HG02884 (cell line): ENCODE measurements around the gene PCDH18.
"Not testable (repeated sequence)": the region's sequence is repeated elsewhere in the genome, so short reads cannot be mapped to it uniquely, and the experiment has no call there.

ENCODE experiments used
- ATAC-seq: cut with Tn5 transposase; IDR thresholded peaks from one replicate; pipeline ENCODE4 v1.9.1; 2021; ENCODE audit warnings: mild to moderate bottlenecking, moderate library complexity; ENCODE audit not compliant: unreplicated experiment

PCDH18 gene

GRCh38 chr4:137531986-137532868 is at the start of gene PCDH18:
Gene PCDH18 (minus strand): TSS chr4:137532494. CDS start chr4:137532088, 406 bp downstream.
- no peak for ATAC-seq

GRCh38 chr4:137576446-137576845 is 44.2 kb upstream of the PCDH18 start:
- no peak for ATAC-seq

GRCh38 chr4:137572647-137573046 is 40.4 kb upstream of the PCDH18 start:
- ATAC-seq, result no peak

GRCh38 chr4:137572163-137572562 is 39.9 kb upstream of the PCDH18 start:
- no peak for ATAC-seq

- no peak for ATAC-seq
Observed at GRCh38 chr4:137559801-137560200, 27.5 kb upstream of the PCDH18 start.

- no peak for ATAC-seq
Observed at GRCh38 chr4:137558951-137559350, 26.7 kb upstream of the PCDH18 start.

GRCh38 chr4:137545461-137545861 is 13.2 kb upstream of the PCDH18 start:
- ATAC-seq, result no peak

GRCh38 chr4:137543648-137544047 is 11.4 kb upstream of the PCDH18 start:
- ATAC-seq, result no peak

- ATAC-seq, result no peak
Observed at GRCh38 chr4:137543198-137543597, 10.9 kb upstream of the PCDH18 start.

- ATAC-seq, result no peak
Observed at GRCh38 chr4:137541876-137542646, 9.8 kb upstream of the PCDH18 start.

GRCh38 chr4:137541181-137541580 is 8.9 kb upstream of the PCDH18 start:
- ATAC-seq, result no peak

GRCh38 chr4:137540356-137540755 is 8.1 kb upstream of the PCDH18 start:
- ATAC-seq, result no peak

- no peak for ATAC-seq
Observed at GRCh38 chr4:137538526-137538925, 6.2 kb upstream of the PCDH18 start.

GRCh38 chr4:137537807-137538206 is 5.5 kb upstream of the PCDH18 start:
- not testable (repeated sequence) for ATAC-seq

GRCh38 chr4:137536789-137537561 is 4.7 kb upstream of the PCDH18 start:
- ATAC-seq, result no peak

GRCh38 chr4:137535718-137536117 is 3.4 kb upstream of the PCDH18 start:
- ATAC-seq, result no peak

GRCh38 chr4:137534516-137534915 is 2.2 kb upstream of the PCDH18 start:
- no peak for ATAC-seq

- ATAC-seq, result no peak
Observed at GRCh38 chr4:137533855-137534254, 1.6 kb upstream of the PCDH18 start.

GRCh38 chr4:137532869-137533236 is 559 bp upstream of the PCDH18 start:
- no peak for ATAC-seq

GRCh38 chr4:137531168-137531985 is 917 bp downstream of the PCDH18 start:
- no peak for ATAC-seq
